SU-DHL-6 (cell line): ENCODE measurements around the gene NKAP.
A peak's percentile ranks its signal among the peaks of the same experiment; 100 is the strongest.

Experiments
- EZH2phosphoT487 ChIP-seq: fragments of 200-600 bp; sonication (generic), shearing (Covaris generic); conservative IDR thresholded peaks from 2 replicates; pipeline ENCODE4 v1.6.1; 2018; ENCODE audit warnings: mild to moderate bottlenecking, antibody characterized with exemption, low read length, moderate library complexity, mixed read lengths
- TF ChIP-seq, protein P1 (sequence below): fragments of 200-600 bp; sonication (generic); IDR thresholded peaks from one replicate; pipeline ENCODE4 v1.5.1; 2017; ENCODE audit warnings: antibody characterized with exemption, mild to moderate bottlenecking, low read length, moderate library complexity; ENCODE audit not compliant: insufficient read depth, poor library complexity, severe bottlenecking

DNA sequence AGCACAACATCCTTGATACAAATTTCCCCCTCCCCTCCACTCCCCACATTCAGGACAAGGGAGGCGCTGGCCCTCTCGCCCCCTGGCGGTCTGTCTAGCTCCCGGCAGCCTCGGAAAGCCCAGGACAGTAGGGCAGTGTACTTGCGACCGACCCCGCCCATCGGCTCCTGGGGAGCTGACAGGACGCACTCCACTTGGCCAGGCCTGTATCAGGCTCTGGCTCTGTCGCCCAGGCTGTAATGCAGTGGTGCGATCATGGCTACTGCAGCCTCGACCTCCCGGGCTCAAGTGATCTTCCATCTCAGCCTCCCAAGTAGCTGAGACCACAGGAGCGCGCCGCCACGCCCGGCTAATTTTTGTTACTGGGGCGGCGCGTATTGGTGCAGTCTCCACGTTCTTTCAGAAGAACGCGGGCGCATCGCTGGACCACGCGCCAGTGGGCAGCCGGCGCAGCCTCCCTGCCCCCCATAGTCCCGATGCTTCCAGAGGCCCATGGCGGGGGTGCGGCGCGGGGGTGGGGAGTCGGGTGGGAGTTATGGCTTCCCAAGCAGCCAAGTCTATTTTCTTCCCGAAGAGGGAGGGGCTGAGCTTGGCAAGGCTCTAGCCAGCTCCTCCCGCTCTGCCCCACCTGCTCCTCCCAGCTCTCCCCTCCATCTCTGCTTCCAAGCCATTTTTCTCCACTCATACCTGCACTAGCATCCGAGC lies 55.7 kb downstream of the NKAP start:
- TF ChIP-seq, protein P1, sequence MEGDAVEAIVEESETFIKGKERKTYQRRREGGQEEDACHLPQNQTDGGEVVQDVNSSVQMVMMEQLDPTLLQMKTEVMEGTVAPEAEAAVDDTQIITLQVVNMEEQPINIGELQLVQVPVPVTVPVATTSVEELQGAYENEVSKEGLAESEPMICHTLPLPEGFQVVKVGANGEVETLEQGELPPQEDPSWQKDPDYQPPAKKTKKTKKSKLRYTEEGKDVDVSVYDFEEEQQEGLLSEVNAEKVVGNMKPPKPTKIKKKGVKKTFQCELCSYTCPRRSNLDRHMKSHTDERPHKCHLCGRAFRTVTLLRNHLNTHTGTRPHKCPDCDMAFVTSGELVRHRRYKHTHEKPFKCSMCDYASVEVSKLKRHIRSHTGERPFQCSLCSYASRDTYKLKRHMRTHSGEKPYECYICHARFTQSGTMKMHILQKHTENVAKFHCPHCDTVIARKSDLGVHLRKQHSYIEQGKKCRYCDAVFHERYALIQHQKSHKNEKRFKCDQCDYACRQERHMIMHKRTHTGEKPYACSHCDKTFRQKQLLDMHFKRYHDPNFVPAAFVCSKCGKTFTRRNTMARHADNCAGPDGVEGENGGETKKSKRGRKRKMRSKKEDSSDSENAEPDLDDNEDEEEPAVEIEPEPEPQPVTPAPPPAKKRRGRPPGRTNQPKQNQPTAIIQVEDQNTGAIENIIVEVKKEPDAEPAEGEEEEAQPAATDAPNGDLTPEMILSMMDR = peak; percentile 38
- no peak for TF ChIP-seq EZH2phosphoT487
